NCI-H1930 (cell line): Measurements from ENCODE around the gene SORCS2.

Source experiments
- DNase-seq, 2 experiments: peaks; one replicate each; lab custom pipeline; 2025; lab: John Stamatoyannopoulos, UW

SORCS2 gene

GRCh38 chr4:7356667-7357310, 164.5 kb downstream of the SORCS2 start:
- DNase-seq, result no peak

GRCh38 chr4:7357323-7357722, 165.0 kb downstream of the SORCS2 start:
- no peak for DNase-seq

GRCh38 chr4:7358100-7358735, 165.9 kb downstream of the SORCS2 start:
- DNase-seq, result no peak

- no peak for DNase-seq
These were observed 167.2 kb downstream of the SORCS2 start for GRCh38 chr4:7359400-7360062.

- DNase-seq, result no peak
These were observed 168.5 kb downstream of the SORCS2 start for GRCh38 chr4:7360806-7361205.

- no peak for DNase-seq
These were observed 169.1 kb downstream of the SORCS2 start for GRCh38 chr4:7361280-7361895.

GRCh38 chr4:7362341-7362740, 170.0 kb downstream of the SORCS2 start:
- DNase-seq, result no peak

- no peak for DNase-seq
These were observed 170.6 kb downstream of the SORCS2 start for GRCh38 chr4:7362862-7363430.

- no peak for DNase-seq
These were observed 172.6 kb downstream of the SORCS2 start for GRCh38 chr4:7364979-7365378.

- no peak for DNase-seq
These were observed 173.3 kb downstream of the SORCS2 start for GRCh38 chr4:7365462-7366179.

GRCh38 chr4:7366180-7366945, 174.0 kb downstream of the SORCS2 start:
- no peak for DNase-seq

- DNase-seq, result no peak
These were observed 174.6 kb downstream of the SORCS2 start for GRCh38 chr4:7366954-7367353.

GRCh38 chr4:7367406-7367805, 175.1 kb downstream of the SORCS2 start:
- no peak for DNase-seq

GRCh38 chr4:7367864-7368277, 175.5 kb downstream of the SORCS2 start:
- DNase-seq, result no peak

GRCh38 chr4:7368296-7368695, 176.0 kb downstream of the SORCS2 start:
- no peak for DNase-seq

- no peak for DNase-seq
These were observed 177.2 kb downstream of the SORCS2 start for GRCh38 chr4:7369511-7369910.

GRCh38 chr4:7370038-7370437, 177.7 kb downstream of the SORCS2 start:
- DNase-seq, result no peak

- no peak for DNase-seq
These were observed 179.0 kb downstream of the SORCS2 start for GRCh38 chr4:7371210-7371941.

GRCh38 chr4:7372673-7373072, 180.3 kb downstream of the SORCS2 start:
- no peak for DNase-seq

GRCh38 chr4:7374571-7374970, 182.2 kb downstream of the SORCS2 start:
- DNase-seq, result no peak
